Stimulated activated CD8-positive, alpha-beta memory T cell treated with anti-CD3 and anti-CD28 coated beads, Interleukin-4, amount 100 ng/mL, for 48 hours (primary cell): Measurements from ENCODE around the gene BBOX1.
A peak's percentile ranks its signal among the peaks of the same experiment; 100 is the strongest.
"Not testable (repeated sequence)": the region's sequence is repeated elsewhere in the genome, so short reads cannot be mapped to it uniquely, and the experiment has no call there.

ENCODE experiments used
- DNase-seq: peaks from one replicate; pipeline ENCODE4 v3.0.0-alpha.2; 2020

Gene BBOX1

GRCh38 chr11:27138716-27139115, 98.1 kb downstream of the BBOX1 start:
- DNase-seq = no peak

- DNase-seq = no peak
Measured at GRCh38 chr11:27139742-27140367, 99.2 kb downstream of the BBOX1 start.

- no peak for DNase-seq
Measured at GRCh38 chr11:27141576-27141975, 101.0 kb downstream of the BBOX1 start.

GRCh38 chr11:27147916-27148315, 107.3 kb downstream of the BBOX1 start:
- no peak for DNase-seq

- no peak for DNase-seq
Measured at GRCh38 chr11:27148506-27148905, 107.9 kb downstream of the BBOX1 start.

- DNase-seq = no peak
Measured at GRCh38 chr11:27150098-27150497, 109.5 kb downstream of the BBOX1 start.

GRCh38 chr11:27153136-27153535, 112.5 kb downstream of the BBOX1 start:
- no peak for DNase-seq

GRCh38 chr11:27158456-27159334, 118.1 kb downstream of the BBOX1 start:
- DNase-seq = peak; percentile 25

- no peak for DNase-seq
Measured at GRCh38 chr11:27159335-27159679, 118.7 kb downstream of the BBOX1 start.

- DNase-seq = no peak
Measured at GRCh38 chr11:27161071-27161470, 120.5 kb downstream of the BBOX1 start.

- no peak for DNase-seq
Measured at GRCh38 chr11:27162237-27162636, 121.6 kb downstream of the BBOX1 start.

- no peak for DNase-seq
Measured at GRCh38 chr11:27166130-27166529, 125.5 kb downstream of the BBOX1 start.

- no peak for DNase-seq
Measured at GRCh38 chr11:27171376-27171958, 130.9 kb downstream of the BBOX1 start.

- no peak for DNase-seq
Measured at GRCh38 chr11:27173545-27173944, 132.9 kb downstream of the BBOX1 start.

- DNase-seq = no peak
Measured at GRCh38 chr11:27174021-27174420, 133.4 kb downstream of the BBOX1 start.

GRCh38 chr11:27174672-27175210, 134.1 kb downstream of the BBOX1 start:
- DNase-seq = no peak

GRCh38 chr11:27175562-27175961, 134.9 kb downstream of the BBOX1 start:
- DNase-seq = not testable (repeated sequence)
